KMS-11 (cell line): Measurements from ENCODE around the gene SLCO3A1.

Source experiments
- H2AFZ ChIP-seq: fragments of 200-600 bp; sonication (generic); 2 replicates; pipeline ENCODE4 v1.6.1; 2016; ENCODE audit warnings: antibody characterized with exemption, mixed run types, low read depth
- H3K27ac ChIP-seq: fragments of 200-600 bp; sonication (generic); 2 replicates; pipeline ENCODE4 v1.6.1; 2016; ENCODE audit warnings: mild to moderate bottlenecking, mixed run types
- H3K27me3 ChIP-seq: fragments of 200-600 bp; sonication (generic); 2 replicates; pipeline ENCODE4 v1.6.1; 2017; ENCODE audit warnings: mild to moderate bottlenecking, low read depth, mixed run types, moderate library complexity; ENCODE audit not compliant: insufficient read depth
- H3K36me3 ChIP-seq: fragments of 200-600 bp; sonication (generic); 2 replicates; pipeline ENCODE4 v1.6.1; 2017; ENCODE audit warnings: mild to moderate bottlenecking, mixed run types; ENCODE audit not compliant: insufficient read depth
- H3K4me1 ChIP-seq: fragments of 200-600 bp; sonication (generic); 2 replicates; pipeline ENCODE4 v1.6.1; 2016; ENCODE audit warnings: mild to moderate bottlenecking, low read depth, mixed run types; ENCODE audit not compliant: poor library complexity, severe bottlenecking
- H3K4me2 ChIP-seq: fragments of 200-600 bp; sonication (generic); 2 replicates; pipeline ENCODE4 v1.7.0; 2016; ENCODE audit warnings: mild to moderate bottlenecking, mixed run types
- H3K4me3 ChIP-seq: fragments of 200-600 bp; sonication (generic); IDR thresholded peaks from 2 replicates; pipeline ENCODE4 v1.6.1; 2017; ENCODE audit warnings: low read depth, low read length, mixed read lengths; ENCODE audit not compliant: insufficient read depth
- H3K79me2 ChIP-seq: fragments of 200-600 bp; sonication (generic); 2 replicates; pipeline ENCODE4 v1.6.1; 2016; ENCODE audit warnings: low read depth, mixed run types; ENCODE audit not compliant: insufficient read depth
- H3K9ac ChIP-seq: fragments of 200-600 bp; sonication (generic); 2 replicates; pipeline ENCODE4 v1.6.1; 2016; ENCODE audit warnings: mild to moderate bottlenecking, mixed run types
- H4K20me1 ChIP-seq: fragments of 200-600 bp; sonication (generic); 2 replicates; pipeline ENCODE4 v1.6.1; 2016; ENCODE audit warnings: mild to moderate bottlenecking, mixed run types; ENCODE audit not compliant: insufficient read depth
- TF ChIP-seq, protein P1 (sequence below): fragments of 200-600 bp; sonication (generic); conservative IDR thresholded peaks from 2 replicates; pipeline ENCODE4 v1.6.1; 2017; ENCODE audit warnings: low read depth, mild to moderate bottlenecking, antibody characterized with exemption, low read length, moderate library complexity, mixed read lengths

The SLCO3A1 gene

DNA sequence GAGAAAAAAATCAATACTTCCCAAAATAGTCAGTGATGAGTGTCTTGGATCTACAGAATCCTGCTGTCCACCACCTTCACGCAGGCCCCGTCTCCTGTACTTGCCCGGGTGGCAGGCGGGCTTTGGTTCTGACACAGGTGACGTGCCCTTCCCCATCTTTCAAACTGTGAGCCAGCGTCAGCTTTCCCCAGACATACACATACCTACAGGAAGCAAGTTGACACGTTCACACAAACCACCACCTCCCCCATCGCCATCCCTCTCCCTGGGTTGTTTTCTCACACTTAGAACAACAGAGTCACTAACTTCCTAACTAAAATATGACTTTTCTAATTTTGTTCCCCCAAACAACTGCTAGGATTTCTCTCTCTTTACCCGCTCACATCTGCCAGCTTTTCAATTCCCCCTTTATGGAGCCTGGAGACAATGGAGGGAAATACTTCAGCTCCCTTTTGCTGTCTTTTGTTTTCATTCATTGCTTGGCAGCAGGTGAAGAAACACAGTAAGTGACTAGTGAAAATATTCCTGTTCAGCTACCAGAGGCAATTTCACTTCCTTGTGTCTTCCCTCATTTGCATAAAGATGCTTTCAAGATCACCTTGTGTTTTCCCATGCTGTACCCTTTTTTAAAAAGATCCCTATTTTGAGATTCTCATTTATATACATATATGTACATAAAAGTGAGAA lies 248.3 kb downstream of the SLCO3A1 start:
- H3K4me2 ChIP-seq = no peak overlapping the region
- no peak overlapping the region for H2AFZ ChIP-seq

DNA sequence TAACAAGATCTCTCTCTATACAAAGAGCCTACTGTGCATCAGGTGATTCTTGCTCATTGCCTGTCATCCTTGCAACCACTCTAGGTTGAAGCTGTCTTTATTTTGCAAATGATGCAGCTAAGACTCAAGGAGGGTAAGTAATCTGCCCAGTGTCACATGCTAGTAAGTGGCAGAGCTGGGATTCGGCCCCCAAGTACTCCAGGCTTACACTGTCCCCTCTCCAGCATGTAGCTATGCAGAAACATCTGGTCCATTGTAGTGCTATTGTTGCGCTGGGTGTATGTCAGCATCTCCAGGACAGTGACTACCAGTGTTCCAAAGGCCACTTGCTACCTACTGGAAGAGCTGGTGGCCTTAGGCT lies 248.9 kb downstream of the SLCO3A1 start:
- Histone ChIP-seq H3K79me2 (no peaks in the 10 kb centered on the region), H3K36me3 (no peaks in the 10 kb centered on the region), H2AFZ (no peak overlapping the region), H3K27ac (no peak overlapping the region), H3K27me3 (no peaks in the 10 kb centered on the region), H3K4me1 (no peaks in the 10 kb centered on the region), H3K9ac (no peak overlapping the region), H3K4me3 (no peak overlapping the region), H4K20me1 (no peaks in the 10 kb centered on the region), H3K4me2 (no peak overlapping the region)
- TF ChIP-seq, protein P1, sequence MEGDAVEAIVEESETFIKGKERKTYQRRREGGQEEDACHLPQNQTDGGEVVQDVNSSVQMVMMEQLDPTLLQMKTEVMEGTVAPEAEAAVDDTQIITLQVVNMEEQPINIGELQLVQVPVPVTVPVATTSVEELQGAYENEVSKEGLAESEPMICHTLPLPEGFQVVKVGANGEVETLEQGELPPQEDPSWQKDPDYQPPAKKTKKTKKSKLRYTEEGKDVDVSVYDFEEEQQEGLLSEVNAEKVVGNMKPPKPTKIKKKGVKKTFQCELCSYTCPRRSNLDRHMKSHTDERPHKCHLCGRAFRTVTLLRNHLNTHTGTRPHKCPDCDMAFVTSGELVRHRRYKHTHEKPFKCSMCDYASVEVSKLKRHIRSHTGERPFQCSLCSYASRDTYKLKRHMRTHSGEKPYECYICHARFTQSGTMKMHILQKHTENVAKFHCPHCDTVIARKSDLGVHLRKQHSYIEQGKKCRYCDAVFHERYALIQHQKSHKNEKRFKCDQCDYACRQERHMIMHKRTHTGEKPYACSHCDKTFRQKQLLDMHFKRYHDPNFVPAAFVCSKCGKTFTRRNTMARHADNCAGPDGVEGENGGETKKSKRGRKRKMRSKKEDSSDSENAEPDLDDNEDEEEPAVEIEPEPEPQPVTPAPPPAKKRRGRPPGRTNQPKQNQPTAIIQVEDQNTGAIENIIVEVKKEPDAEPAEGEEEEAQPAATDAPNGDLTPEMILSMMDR = no peak

More for the DNA sequence above, 248.3 kb downstream of the SLCO3A1 start:
- no peaks in the 10 kb centered on the region for H4K20me1 ChIP-seq
- H3K79me2 ChIP-seq = no peaks in the 10 kb centered on the region
- no peak overlapping the region for H3K27ac ChIP-seq
- no peak overlapping the region for H3K4me3 ChIP-seq
- TF ChIP-seq, protein P1 = no peak
- H3K9ac ChIP-seq = no peak overlapping the region
- H3K4me1 ChIP-seq = no peaks in the 10 kb centered on the region
- no peaks in the 10 kb centered on the region for H3K27me3 ChIP-seq
- no peaks in the 10 kb centered on the region for H3K36me3 ChIP-seq

GRCh38 chr15:92104072-92104471 lies 250.6 kb downstream of the SLCO3A1 start:
- Histone ChIP-seq H3K4me3 (no peak overlapping the region), H3K27me3 (no peaks in the 10 kb centered on the region), H3K79me2 (no peaks in the 10 kb centered on the region), H4K20me1 (no peaks in the 10 kb centered on the region), H2AFZ (no peak overlapping the region), H3K4me1 (no peaks in the 10 kb centered on the region), H3K36me3 (no peaks in the 10 kb centered on the region), H3K27ac (no peak overlapping the region), H3K9ac (no peak overlapping the region), H3K4me2 (no peak overlapping the region)
- TF ChIP-seq, protein P1 = no peak

GRCh38 chr15:92105611-92106010 lies 252.1 kb downstream of the SLCO3A1 start:
- no peaks in the 10 kb centered on the region for H3K4me1 ChIP-seq
- no peak overlapping the region for H3K4me3 ChIP-seq
- no peaks in the 10 kb centered on the region for H3K36me3 ChIP-seq
- H4K20me1 ChIP-seq = no peaks in the 10 kb centered on the region
- H3K79me2 ChIP-seq = no peaks in the 10 kb centered on the region
- H2AFZ ChIP-seq = no peak overlapping the region
- no peak overlapping the region for H3K27ac ChIP-seq
- H3K4me2 ChIP-seq = no peak overlapping the region
- H3K27me3 ChIP-seq = no peaks in the 10 kb centered on the region
- H3K9ac ChIP-seq = no peak overlapping the region
- TF ChIP-seq, protein P1 = no peak
